ENCODE data around the gene PLXDC1. TPM values are rescaled to one million over a fixed set of nuclear protein-coding genes. Genes with fewer than 3 reads are reported as not detected.
A peak's percentile ranks its signal among the peaks of the same experiment; 100 is the strongest.

Gene PLXDC1
- total and polyA plus RNA-seq, 2 of the 13 experiments (the other 11 are each of a cell fraction or from before 2014, with no cell fraction given) = not detected

GRCh38 chr17:39200070-39200879, 48.8 kb upstream of the PLXDC1 start, which contains the start of gene RPL19 (continued):
- TF ChIP-seq HOXA3 (CRISPR knock-in tag; IDR thresholded peaks at IDR 0.05) = 0 out of 2 replicates have a peak, but pooled peaks have one; percentile 21
- no peak for TF ChIP-seq ZNF530 (CRISPR knock-in tag; IDR thresholded peaks at IDR 0.05; ENCODE audit: low read depth)
- TF ChIP-seq ZNF660 (CRISPR knock-in tag; IDR thresholded peaks at IDR 0.05; ENCODE audit: borderline replicate concordance, low read depth) = no peak
- peak; percentile 17; the same call in 1 of the 2 replicates for TF ChIP-seq ZKSCAN8 (CRISPR knock-in tag; IDR thresholded peaks at IDR 0.05; ENCODE audit: borderline replicate concordance)
- peak; percentile 4; the same call in 1 of the 2 replicates for TF ChIP-seq ZNF503 (CRISPR knock-in tag; IDR thresholded peaks at IDR 0.05)
- peak; percentile 17; the same call in 1 of the 2 replicates for TF ChIP-seq HOXD1 (CRISPR knock-in tag; IDR thresholded peaks at IDR 0.05)
- no peak for TF ChIP-seq STAG1 (CRISPR knock-in tag; IDR thresholded peaks at IDR 0.05)
- TF ChIP-seq ZSCAN21 (CRISPR knock-in tag; IDR thresholded peaks at IDR 0.05; ENCODE audit: borderline replicate concordance) = no peak; the same call in none of the 2 replicates
- no peak for TF ChIP-seq ZXDC (CRISPR knock-in tag; IDR thresholded peaks at IDR 0.05)
- TF ChIP-seq ZNF552 (CRISPR knock-in tag; IDR thresholded peaks at IDR 0.05; ENCODE audit: borderline replicate concordance) = peak; percentile 77; the same call in 1 of the 2 replicates
- peak; percentile 63; the same call in 1 of the 2 replicates for TF ChIP-seq ZNF280D (CRISPR knock-in tag; IDR thresholded peaks at IDR 0.05)
- TF ChIP-seq ATRX (CRISPR knock-in tag; IDR thresholded peaks at IDR 0.05; ENCODE audit: borderline replicate concordance) = no peak
- no peak; the same call in 1 of the 2 replicates for TF ChIP-seq ZBTB20 (CRISPR knock-in tag; IDR thresholded peaks at IDR 0.05; ENCODE audit: borderline replicate concordance, low read depth)
- peak; percentile 92 for TF ChIP-seq ZNF230 (CRISPR knock-in tag; IDR thresholded peaks at IDR 0.05)
- peak; percentile 45; the same call in 1 of the 2 replicates for TF ChIP-seq ZNF746 (CRISPR knock-in tag; IDR thresholded peaks at IDR 0.05)
- no peak for TF ChIP-seq ATF4 (CRISPR knock-in tag; IDR thresholded peaks at IDR 0.05)
- peak; percentile 94 for TF ChIP-seq ZFY (CRISPR knock-in tag; IDR thresholded peaks at IDR 0.05)
- no peak for TF ChIP-seq MAFK (conservative IDR thresholded peaks at IDR 0.05 in 1 of 2, IDR thresholded peaks at IDR 0.05 in 1 of 2; ENCODE audit: low read length in 2 of 2)
